ENCODE measurements around the gene POLDIP2. TPM values are rescaled to one million over a fixed set of nuclear protein-coding genes. Genes with fewer than 3 reads are reported as not detected.

The POLDIP2 gene
- total and polyA plus RNA-seq, 2 donors (not counting 1 experiment from before 2014, with no cell fraction given): 30.2 to 35.7 TPM

DNA sequence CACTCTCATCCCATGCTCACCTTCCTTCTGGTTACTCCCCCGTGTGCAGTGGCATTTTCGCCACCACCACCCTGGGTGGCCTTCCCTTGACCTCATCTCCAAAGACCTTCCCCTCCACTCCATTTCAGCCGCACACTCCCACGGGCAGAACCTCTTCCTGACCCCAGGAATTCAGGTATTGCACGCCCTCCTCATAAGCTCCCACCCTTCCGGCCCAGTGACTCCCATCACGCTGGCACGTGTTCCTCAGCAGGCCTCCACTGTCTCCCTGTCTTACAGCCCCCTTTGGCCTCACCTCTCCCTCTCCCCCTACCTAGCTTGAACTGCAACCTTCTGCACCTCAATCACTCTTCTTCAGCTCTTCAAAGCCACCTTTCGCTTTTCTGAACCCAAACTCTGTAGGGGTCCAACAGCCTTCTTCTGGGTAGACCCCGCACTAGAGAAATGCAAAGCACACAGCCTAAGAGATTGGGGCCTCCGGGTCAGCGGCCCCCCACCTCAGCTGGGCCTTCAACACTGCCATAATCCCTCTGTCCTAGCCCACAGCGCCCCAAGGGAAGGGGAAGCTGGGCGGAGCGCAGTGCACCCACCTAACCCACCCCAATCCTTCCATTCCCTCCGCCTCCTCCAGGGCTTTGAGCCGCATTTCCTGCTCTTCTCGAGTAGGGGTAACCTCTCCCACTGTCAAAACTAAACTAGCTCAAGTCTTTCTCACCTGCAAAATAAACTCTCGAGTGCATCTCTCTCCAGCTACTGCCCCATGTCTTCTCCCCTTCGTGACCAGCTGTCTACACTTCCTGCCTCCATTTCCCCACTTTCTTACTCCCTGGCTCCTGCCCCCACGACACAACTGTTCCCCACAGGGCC lies 40.0 kb downstream of the POLDIP2 start:
- WGBS (ENCODE audit: insufficient coverage): 95% methylated on average over 19 of the region's 21 CpGs
- H3K27me3 ChIP-seq (replicated peaks in 1 of 4; ENCODE audit: control extremely low read depth in 1 of 4, control insufficient read depth in 3 of 4, insufficient read depth in 4 of 4, low read length in 3 of 4): no peaks in the 10 kb centered on the region
- H3K27ac Mint-ChIP-seq: no peak overlapping the region

More for the DNA sequence above, 40.0 kb downstream of the POLDIP2 start:
- ChIA-PET POLR2A (no interaction called here), CTCF (no interaction called here)
- DNase-seq: no peak
- Histone ChIP-seq H3K9me3 (ENCODE audit: control extremely low read depth in 1 of 3, control insufficient read depth in 2 of 3, insufficient read depth in 1 of 3, low read length in 2 of 3) (no peaks in the 10 kb centered on the region), H3K4me3 (ENCODE audit: control extremely low read depth in 1 of 5, extremely low read depth in 1 of 5, insufficient read depth in 1 of 5, low read depth in 2 of 5, low read length in 4 of 5) (no peak overlapping the region), H3K4me1 (ENCODE audit: control insufficient read depth in 2 of 2, insufficient read depth in 2 of 2, low read length in 2 of 2) (peaks cover 13 to 22% of the 10 kb centered on the region in 2 donors), H3K9ac (ENCODE audit: low read length) (no peak overlapping the region), H3K79me2 (ENCODE audit: control insufficient read depth, insufficient read depth, low read length) (no peaks in the 10 kb centered on the region), H3K4me2 (replicated peaks; ENCODE audit: low read depth, low read length, poor library complexity, severe bottlenecking) (peak overlapping the region; percentile 88), H3K36me3 (replicated peaks in 1 of 2; ENCODE audit: control extremely low read depth in 1 of 2, control insufficient read depth in 1 of 2, extremely low read depth in 1 of 2, insufficient read depth in 2 of 2, low read length in 1 of 2) (no peaks in the 10 kb centered on the region), H3K27ac (ENCODE audit: low read length in 2 of 2) (no peak overlapping the region), H4K20me1 (ENCODE audit: control insufficient read depth, insufficient read depth, low read length, poor library complexity, severe bottlenecking) (no peaks in the 10 kb centered on the region), H2AFZ (ENCODE audit: insufficient read depth, low read depth, low read length, poor library complexity, severe bottlenecking) (peak overlapping the region; percentile 83)
- Mint-ChIP-seq H3K4me1 (peaks cover 22% of the 10 kb centered on the region), H3K9me3 (ENCODE audit: insufficient read depth) (no peaks in the 10 kb centered on the region), H3K27me3 (no peaks in the 10 kb centered on the region), H3K4me3 (peak overlapping the region; percentile 88)
- TF ChIP-seq EZH2 (IDR thresholded peaks at IDR 0.05; ENCODE audit: borderline replicate concordance, insufficient read depth, low read depth, low read length, poor library complexity, severe bottlenecking) (no peak), CTCF (IDR thresholded peaks at IDR 0.05) (no peak)
- ATAC-seq (ENCODE audit: low read depth): no peak
- intact Hi-C loops (cut with micrococcal nuclease): loop anchor here (5.0 kb wide), 1 partner anchor 35 kb away; no protein-coding TSS in a partner anchor
